ENCODE measurements around the gene CACNA1E. TPM values are rescaled to one million over a fixed set of nuclear protein-coding genes. Genes with fewer than 3 reads are reported as not detected.

The CACNA1E gene
- total RNA-seq, 1 experiment from 2014 or later, result 0.05 TPM

- Mint-ChIP-seq H3K4me3 (ENCODE audit: unreplicated experiment) (no peak overlapping the region), H3K36me3 (ENCODE audit: insufficient read depth, unreplicated experiment) (no peaks in the 10 kb centered on the region), H3K9me3 (ENCODE audit: unreplicated experiment) (no peaks in the 10 kb centered on the region), H3K27ac (ENCODE audit: low read depth, unreplicated experiment) (no peak overlapping the region), H3K27me3 (ENCODE audit: insufficient read depth, unreplicated experiment) (peaks cover 11% of the 10 kb centered on the region), H3K4me1 (ENCODE audit: insufficient read depth, unreplicated experiment) (no peaks in the 10 kb centered on the region)
- ChIA-PET CTCF (interaction anchor here (0.9 kb wide), 1 partner anchor 194 kb away, joined by 5 read pairs; no protein-coding TSS in a partner anchor), POLR2A (no interaction called here)
- no TSS peak for BruUV-seq (replicated peaks)
- intact Hi-C loops (cut with micrococcal nuclease), result no loop called here
- DNase-seq (ENCODE audit: unreplicated experiment), result no peak
- TF ChIP-seq, protein P1, sequence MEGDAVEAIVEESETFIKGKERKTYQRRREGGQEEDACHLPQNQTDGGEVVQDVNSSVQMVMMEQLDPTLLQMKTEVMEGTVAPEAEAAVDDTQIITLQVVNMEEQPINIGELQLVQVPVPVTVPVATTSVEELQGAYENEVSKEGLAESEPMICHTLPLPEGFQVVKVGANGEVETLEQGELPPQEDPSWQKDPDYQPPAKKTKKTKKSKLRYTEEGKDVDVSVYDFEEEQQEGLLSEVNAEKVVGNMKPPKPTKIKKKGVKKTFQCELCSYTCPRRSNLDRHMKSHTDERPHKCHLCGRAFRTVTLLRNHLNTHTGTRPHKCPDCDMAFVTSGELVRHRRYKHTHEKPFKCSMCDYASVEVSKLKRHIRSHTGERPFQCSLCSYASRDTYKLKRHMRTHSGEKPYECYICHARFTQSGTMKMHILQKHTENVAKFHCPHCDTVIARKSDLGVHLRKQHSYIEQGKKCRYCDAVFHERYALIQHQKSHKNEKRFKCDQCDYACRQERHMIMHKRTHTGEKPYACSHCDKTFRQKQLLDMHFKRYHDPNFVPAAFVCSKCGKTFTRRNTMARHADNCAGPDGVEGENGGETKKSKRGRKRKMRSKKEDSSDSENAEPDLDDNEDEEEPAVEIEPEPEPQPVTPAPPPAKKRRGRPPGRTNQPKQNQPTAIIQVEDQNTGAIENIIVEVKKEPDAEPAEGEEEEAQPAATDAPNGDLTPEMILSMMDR (IDR thresholded peaks at IDR 0.05; ENCODE audit: unreplicated experiment), result no peak
Observed at GRCh38 chr1:181726320-181727012, 243.1 kb downstream of the CACNA1E start.

GRCh38 chr1:181730606-181731005, 247.3 kb downstream of the CACNA1E start:
- Mint-ChIP-seq H3K4me1 (ENCODE audit: insufficient read depth, unreplicated experiment) (no peaks in the 10 kb centered on the region), H3K9me3 (ENCODE audit: unreplicated experiment) (no peaks in the 10 kb centered on the region), H3K27me3 (ENCODE audit: insufficient read depth, unreplicated experiment) (peaks cover 11% of the 10 kb centered on the region), H3K27ac (ENCODE audit: low read depth, unreplicated experiment) (no peak overlapping the region), H3K4me3 (ENCODE audit: unreplicated experiment) (no peak overlapping the region), H3K36me3 (ENCODE audit: insufficient read depth, unreplicated experiment) (no peaks in the 10 kb centered on the region)
- TF ChIP-seq, protein P1 (IDR thresholded peaks at IDR 0.05; ENCODE audit: unreplicated experiment), result no peak
- DNase-seq (ENCODE audit: unreplicated experiment), result no peak
- CTCF ChIA-PET, result interaction anchor here (0.6 to 0.7 kb wide), 2 partner anchors 21 to 205 kb away, joined by 3 read pairs; no protein-coding TSS in a partner anchor
- BruUV-seq (replicated peaks), result no TSS peak
- POLR2A ChIA-PET, result interaction anchor here (1.9 kb wide), 1 partner anchor 13 kb away, joined by 6 read pairs; no protein-coding TSS in a partner anchor
- intact Hi-C loops (cut with micrococcal nuclease), result no loop called here

DNA sequence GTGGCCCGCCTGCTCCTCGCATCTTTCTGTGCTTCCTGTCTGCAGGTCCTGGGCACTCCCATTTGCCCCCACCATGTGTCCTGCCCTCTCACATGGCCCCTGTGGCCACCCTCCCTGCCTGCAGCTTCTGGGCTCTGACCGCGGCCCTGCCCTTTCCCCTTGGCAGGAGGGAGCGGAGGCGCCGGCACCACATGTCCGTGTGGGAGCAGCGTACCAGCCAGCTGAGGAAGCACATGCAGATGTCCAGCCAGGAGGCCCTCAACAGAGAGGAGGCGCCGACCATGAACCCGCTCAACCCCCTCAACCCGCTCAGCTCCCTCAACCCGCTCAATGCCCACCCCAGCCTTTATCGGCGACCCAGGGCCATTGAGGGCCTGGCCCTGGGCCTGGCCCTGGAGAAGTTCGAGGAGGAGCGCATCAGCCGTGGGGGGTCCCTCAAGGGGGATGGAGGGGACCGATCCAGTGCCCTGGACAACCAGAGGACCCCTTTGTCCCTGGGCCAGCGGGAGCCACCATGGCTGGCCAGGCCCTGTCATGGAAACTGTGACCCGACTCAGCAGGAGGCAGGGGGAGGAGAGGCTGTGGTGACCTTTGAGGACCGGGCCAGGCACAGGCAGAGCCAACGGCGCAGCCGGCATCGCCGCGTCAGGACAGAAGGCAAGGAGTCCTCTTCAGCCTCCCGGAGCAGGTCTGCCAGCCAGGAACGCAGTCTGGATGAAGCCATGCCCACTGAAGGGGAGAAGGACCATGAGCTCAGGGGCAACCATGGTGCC, 249.1 kb downstream of the CACNA1E start:
- CTCF ChIA-PET, result interaction anchor here (0.6 to 0.8 kb wide), 5 partner anchors 10 to 252 kb away, joined by 3 to 5 read pairs (median 3); no protein-coding TSS in a partner anchor
- peaks cover 21% of the 10 kb centered on the region for H3K27me3 Mint-ChIP-seq (ENCODE audit: insufficient read depth, unreplicated experiment)
- no peak for DNase-seq (ENCODE audit: unreplicated experiment)
- no peaks in the 10 kb centered on the region for H3K9me3 Mint-ChIP-seq (ENCODE audit: unreplicated experiment)
- POLR2A ChIA-PET, result interaction anchor here (0.6 kb wide), 1 partner anchor 14 kb away, joined by 5 read pairs; no protein-coding TSS in a partner anchor
- no peak overlapping the region for H3K4me3 Mint-ChIP-seq (ENCODE audit: unreplicated experiment)
- peaks cover 5% of the 10 kb centered on the region for H3K36me3 Mint-ChIP-seq (ENCODE audit: insufficient read depth, unreplicated experiment)
- intact Hi-C loops (cut with micrococcal nuclease), result no loop called here
- H3K27ac Mint-ChIP-seq (ENCODE audit: low read depth, unreplicated experiment), result no peak overlapping the region
- TF ChIP-seq, protein P1 (IDR thresholded peaks at IDR 0.05; ENCODE audit: unreplicated experiment), result no peak
- no peaks in the 10 kb centered on the region for H3K4me1 Mint-ChIP-seq (ENCODE audit: insufficient read depth, unreplicated experiment)
- no TSS peak for BruUV-seq (replicated peaks)

DNA sequence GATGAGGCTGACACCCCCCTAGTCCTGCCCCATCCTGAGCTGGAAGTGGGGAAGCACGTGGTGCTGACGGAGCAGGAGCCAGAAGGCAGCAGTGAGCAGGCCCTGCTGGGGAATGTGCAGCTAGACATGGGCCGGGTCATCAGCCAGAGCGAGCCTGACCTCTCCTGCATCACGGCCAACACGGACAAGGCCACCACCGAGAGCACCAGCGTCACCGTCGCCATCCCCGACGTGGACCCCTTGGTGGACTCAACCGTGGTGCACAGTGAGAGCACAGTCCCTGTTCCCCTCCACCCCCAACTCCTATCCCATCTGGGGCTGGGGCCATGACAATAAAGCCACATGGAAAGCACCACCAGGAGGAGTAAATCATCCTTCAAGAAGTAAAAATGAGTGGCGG, 250.2 kb downstream of the CACNA1E start:
- no TSS peak for BruUV-seq (replicated peaks)
- POLR2A ChIA-PET, result interaction anchor here (0.6 to 1.5 kb wide), 2 partner anchors 11 to 1288 kb away, joined by 3 read pairs; no protein-coding TSS in a partner anchor
- no peak overlapping the region for H3K27ac Mint-ChIP-seq (ENCODE audit: low read depth, unreplicated experiment)
- no peaks in the 10 kb centered on the region for H3K4me1 Mint-ChIP-seq (ENCODE audit: insufficient read depth, unreplicated experiment)
- no peak overlapping the region for H3K4me3 Mint-ChIP-seq (ENCODE audit: unreplicated experiment)
- CTCF ChIA-PET, result interaction anchor here (0.7 to 1.0 kb wide), 2 partner anchors 16 to 253 kb away, joined by 3 read pairs; no protein-coding TSS in a partner anchor
- no peaks in the 10 kb centered on the region for H3K9me3 Mint-ChIP-seq (ENCODE audit: unreplicated experiment)
- H3K27me3 Mint-ChIP-seq (ENCODE audit: insufficient read depth, unreplicated experiment), result peaks cover 17% of the 10 kb centered on the region
- H3K36me3 Mint-ChIP-seq (ENCODE audit: insufficient read depth, unreplicated experiment), result peaks cover 5% of the 10 kb centered on the region
- intact Hi-C loops (cut with micrococcal nuclease), result no loop called here
- no peak for DNase-seq (ENCODE audit: unreplicated experiment)
- TF ChIP-seq, protein P1 (IDR thresholded peaks at IDR 0.05; ENCODE audit: unreplicated experiment), result no peak

Data from MCF 10A (cell line).